ENCODE data around the gene LSM14B.
"Not testable (repeated sequence)": the region's sequence is repeated elsewhere in the genome, so short reads cannot be mapped to it uniquely, and the experiment has no call there.

Gene LSM14B

DNA sequence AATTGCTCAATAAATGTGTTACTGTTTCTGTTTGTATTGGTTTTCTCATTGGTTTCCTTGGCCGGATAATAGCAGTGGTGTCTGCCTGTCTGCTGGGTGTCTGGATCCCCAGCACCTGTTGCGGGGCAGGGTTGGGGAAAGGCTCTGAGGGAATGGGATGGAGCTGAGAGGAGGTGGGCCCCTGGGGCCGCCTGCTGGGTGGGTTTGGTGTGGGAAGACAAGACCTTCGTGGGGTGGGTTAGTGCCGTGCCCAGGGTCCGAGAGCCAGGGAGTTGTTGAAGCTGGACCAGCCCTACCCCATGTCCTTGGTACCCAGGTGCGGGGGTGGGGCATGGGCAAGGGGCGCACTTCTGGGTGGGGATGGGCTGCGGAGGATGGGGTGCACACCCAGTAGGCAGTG lies 25.3 kb downstream of the LSM14B start:
- DNase-seq: no peak

DNA sequence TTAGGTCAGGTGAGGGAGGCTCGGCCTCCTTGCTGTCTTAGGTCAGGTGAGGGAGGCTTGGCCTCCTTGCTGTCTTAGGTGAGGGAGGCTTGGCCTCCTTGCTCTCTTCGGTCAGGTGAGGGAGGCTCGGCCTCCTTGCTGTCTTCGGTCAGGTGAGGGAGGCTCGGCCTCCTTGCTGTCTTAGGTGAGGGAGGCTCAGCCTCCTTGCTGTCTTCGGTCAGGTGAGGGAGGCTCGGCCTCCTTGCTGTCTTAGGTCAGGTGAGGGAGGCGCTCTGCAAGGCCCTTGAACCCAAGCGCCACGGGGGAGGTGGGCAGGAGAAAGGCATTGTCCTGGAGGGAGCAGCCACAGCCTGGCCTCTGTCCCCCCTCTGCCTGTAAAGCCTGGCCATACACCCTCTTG lies 26.1 kb downstream of the LSM14B start:
- DNase-seq: not testable (repeated sequence)

DNA sequence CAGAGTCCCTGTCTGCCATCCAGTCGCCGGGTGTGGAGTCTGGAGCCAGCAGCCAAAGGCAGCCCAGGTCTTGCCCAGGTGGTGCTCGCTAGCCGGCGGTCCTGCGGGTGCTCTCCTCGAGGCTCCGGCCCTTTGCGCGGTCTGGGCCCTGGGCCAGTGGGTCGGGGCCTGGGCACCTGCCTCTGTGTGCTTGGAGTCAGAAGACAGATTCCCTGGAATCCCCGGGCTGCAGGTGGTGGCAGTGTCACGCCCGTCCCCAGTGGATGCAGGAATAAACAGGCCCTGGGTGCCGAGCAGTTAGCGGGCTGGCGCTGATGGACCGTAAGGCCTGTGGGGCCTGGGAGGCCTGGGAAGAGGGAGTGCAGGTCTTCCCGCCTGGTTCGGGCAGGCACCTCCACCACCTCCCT lies 26.6 kb downstream of the LSM14B start:
- DNase-seq: no peak

DNA sequence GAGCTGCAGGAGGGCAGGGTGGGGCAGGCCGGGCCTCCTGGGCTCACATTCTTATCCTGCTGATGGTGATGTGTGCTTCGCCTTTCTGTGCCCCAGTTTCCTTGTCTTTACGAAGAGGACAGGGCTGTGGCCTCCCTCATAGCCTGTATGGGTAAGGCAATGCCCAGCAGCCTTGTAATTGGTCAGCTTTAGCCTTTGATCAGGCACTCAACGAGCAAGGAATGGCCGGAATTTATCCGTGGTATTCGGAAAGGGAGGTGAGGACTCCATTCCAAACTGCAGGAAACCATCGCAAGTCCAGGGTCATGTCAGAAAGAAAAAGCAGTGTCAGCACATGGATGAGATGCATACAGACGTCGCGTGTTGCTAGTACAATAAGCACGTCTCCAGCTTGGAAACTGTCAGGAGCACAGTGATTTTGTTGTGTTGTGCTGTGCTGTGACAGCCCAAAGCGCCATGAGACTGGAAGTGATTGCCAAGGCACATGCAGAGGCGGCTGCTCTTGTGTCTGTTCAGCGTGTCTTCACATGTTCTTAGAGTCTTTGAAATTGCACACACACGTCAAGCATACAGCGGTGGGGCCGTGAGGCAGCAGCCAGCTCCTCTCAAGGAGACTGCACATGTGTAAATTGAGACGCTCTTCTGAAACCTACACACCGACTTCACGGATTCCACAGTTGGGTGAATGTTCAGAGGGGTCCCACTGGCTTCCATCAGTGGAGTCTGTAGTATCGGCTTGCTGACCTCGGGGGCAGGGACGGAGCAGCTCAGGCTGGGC lies 27.4 kb downstream of the LSM14B start:
- DNase-seq: no peak

DNA sequence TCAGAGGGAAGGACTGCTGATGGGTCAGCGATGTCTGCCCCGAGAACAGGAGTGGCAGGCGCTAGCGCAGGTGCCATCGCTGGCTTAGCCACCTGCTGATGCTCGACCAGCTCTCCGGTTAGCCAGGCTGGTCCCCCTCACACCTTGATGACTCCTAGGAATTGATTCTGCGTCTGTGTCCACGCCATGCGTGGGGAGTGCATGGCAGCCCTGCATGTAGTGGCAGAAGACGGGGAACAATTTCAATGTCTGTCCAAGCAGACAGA lies 28.0 kb downstream of the LSM14B start:
- DNase-seq: no peak

DNA sequence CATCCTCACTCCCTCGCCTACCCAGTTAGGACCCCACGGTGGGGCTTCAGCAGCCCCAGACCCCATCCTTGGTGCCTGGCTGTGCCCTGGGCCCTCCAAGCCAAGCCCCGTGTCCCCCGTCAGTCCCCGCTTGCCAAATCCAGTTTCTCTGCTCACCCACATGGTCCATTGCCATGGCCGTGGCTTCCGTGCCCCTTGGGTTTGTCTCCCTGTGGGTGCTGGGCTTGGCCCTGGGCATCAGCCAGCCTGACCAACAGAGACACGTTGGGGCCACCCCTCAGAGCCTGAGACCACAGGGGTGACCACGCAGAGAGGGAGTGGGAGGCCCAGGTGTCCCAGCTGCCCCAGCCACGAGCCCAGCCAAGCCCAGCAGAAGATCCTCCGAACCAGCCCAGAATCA lies 28.9 kb downstream of the LSM14B start:
- no peak for DNase-seq

DNA sequence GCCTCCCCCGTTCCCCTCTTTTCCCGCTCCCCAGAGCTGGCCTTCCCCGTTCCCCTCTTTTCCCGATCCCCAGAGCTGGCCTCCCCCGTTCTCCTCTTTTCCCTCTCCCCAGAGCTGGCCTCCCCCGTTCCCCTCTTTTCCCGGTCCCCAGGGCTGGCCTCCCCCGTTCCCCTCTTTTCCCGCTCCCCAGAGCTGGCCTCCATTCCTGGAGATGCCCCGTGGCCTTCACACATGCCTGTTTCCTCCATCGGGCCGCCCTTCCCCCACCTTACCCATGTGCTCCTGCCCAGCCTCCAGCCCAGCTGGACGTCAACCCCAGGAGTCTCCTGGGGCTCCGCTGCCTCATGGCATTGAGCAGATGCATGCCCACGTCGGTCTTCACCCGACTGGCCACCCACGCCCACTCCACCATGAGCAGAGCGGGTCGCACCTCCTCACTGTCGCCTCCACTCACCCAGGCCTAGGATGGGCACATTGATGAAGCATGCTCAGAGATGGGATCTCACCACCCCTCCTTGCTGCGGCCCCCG lies 29.6 kb downstream of the LSM14B start:
- DNase-seq: no peak

DNA sequence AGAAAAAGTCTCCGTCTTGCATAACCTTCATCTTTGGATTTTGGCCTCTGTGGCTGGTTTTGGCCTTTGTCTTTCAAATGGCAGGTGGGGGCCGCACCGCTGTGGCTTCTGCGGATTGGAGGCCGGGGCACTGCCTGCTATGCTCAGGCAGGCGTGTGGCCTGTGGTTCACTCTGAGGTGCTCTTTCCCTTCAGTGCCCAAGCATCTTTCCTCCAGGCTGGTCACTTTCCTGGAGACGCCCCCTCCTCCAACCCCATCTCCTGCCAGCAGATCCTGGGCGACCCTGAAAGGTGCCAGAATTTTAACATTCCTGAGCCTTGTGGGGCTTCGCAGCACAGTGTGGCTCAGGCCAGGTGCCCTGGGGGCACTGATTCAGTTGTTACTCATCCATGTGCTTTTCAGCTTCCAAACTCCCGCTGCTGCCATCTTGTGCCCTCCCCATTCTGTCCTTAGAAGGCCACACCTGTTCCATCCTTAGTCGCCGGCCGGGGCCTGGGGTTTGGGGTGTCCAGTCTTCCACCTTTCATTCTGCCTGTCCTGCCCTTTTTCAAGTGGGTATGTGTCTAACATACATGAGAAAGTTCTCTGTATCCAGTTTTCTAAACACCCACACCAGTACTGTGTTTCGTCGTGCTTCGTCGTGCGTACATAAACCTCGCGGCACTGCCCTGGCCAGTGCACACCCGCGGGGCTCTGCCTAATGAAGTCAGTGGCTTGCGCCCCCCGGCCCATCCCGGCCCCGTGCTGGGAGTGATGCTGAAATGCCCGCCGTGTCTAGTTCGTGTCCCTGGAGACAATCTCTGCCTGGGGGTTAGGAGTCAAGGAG lies 33.4 kb downstream of the LSM14B start:
- DNase-seq: no peak

DNA sequence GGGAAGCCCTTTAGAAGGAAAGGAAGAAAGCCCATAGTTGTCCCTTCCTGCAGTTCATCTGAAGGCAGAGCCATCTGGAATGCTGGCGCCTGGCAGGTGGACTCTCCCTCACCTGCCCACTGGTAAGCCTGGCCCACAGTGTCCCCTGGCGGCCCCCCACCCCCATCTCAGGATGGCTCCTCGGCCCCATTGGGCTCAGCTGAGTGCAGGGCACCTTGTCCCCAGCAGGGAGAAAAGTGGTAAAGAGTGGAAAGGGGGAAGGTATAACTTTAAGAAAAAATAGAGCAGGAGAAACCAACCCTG lies 33.9 kb downstream of the LSM14B start:
- DNase-seq: no peak

DNA sequence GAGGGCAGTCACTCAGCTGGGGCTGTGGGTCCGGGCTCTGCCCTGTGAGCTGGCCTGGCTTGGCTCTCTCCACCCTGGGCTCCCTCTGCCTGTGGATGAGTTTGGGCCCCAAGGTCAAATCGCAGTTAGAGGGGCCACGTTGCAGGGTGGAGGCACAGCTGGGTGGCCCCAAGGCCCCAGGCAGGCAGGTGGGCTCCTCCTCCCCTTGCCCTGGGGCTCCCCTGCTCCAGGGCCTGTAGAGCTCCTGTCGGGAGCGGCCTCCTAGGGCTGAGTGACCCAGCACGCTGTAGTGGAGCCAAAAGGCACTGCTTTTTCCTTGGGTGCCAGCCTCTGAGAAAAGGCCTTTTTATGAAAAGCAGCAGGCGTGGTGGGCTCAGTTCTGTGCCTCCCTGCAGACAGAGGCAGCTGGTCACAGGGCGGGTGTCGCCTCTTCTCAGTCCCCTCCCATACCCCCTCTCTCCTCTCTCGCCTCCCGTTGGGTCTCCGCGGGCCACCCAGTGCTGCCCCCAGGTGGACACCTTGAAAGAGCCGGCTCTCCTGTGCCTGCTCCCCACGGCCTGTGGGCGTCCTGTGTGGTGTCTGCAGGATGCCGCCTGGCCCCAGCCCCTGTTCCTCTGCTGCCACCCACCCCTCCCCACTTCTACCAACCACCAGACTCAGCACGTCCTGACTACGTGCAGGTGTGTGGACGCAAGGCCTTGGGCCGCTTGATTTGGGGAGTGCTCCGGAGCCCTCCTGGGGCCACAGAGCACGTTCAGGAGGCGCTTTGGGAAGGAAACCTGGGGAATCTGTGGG lies 34.5 kb downstream of the LSM14B start:
- peak; percentile 65 for DNase-seq

DNA sequence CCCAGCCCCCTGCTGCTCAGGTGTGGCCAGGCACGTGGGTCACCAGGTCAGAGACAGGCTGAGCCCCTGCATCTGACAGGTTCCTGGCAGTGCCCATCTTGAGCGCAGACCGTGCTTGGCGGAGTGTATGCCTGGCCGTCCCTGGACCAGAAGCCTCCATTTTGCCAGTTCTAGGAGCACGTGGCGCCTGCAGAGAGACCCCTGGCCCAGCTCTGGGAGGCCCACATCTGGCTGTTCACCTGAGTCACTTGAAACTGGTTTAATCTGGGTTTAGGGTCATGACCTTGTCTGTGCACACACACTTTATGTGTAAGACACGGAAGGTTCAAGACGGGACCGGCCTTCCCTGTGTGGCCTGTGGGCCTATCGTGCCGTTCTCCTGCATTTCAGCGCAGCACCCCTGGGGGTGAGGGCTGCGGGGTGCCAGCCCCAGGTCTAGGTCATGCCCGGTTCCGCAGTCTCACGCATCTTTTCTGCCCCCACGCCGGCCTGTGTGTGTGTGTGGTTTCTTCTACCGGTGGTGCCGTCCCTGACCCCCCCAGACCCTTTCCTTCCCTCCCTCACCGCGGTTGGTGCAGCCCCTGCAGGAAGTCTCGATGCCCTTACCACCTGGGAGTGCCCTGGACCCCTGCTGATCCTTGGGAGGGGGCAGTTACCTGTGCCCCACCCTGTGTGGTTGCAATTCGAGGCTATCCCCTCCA lies 35.3 kb downstream of the LSM14B start:
- no peak for DNase-seq

DNA sequence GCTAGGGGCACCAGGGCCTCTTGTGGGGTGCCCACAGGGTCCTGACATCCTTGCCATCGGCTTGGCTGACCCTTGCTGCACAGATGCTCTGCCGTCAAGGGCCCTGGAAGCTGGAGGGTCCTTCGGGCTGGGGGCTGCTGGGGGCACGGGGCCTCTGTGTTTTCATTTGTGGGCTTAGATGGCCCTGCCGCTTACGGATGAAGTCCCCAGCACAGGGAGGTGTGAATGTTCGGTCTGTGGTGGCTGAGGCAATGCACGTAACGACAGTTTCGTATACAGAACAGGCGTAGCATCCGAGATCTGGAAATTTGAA lies 35.8 kb downstream of the LSM14B start:
- DNase-seq: no peak

DNA sequence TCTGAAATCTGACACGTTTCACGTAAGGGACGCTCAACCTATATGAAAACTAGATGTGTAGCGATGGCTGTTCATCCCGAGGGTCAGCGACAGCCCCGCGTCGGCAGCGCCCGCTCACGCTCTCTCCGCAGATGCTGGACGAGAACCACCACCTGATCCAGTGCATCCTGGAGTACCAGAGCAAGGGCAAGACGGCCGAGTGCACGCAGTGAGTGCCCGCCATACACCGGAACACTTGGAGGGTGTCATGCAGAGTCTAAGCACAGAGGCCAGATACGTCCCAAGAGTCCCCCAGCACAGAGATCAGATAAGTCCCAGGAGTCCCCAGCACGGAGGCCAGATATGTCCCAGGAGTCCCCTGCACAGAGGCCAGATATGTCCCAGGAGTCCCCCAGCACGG lies 36.3 kb downstream of the LSM14B start:
- no peak for DNase-seq

DNA sequence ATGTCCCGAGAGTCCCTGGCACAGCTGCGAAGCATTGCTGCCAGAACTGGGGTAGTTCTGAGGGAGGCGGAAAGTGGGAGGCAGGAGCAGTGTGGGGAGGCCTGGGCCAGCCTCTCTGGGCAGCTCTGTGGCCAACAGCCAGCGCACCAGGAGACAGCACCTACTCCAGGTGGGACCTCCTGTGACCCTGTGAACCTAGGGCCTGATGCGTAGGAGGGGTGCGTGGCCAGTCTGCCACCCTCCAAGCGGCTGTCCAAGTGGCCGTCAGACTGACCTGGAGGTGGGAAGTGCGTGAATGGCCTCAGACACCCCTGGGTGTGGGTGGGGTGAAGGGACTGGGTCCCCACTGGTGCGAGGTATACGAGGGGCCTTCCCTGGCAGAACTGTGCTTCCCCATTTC lies 36.8 kb downstream of the LSM14B start:
- DNase-seq: no peak

DNA sequence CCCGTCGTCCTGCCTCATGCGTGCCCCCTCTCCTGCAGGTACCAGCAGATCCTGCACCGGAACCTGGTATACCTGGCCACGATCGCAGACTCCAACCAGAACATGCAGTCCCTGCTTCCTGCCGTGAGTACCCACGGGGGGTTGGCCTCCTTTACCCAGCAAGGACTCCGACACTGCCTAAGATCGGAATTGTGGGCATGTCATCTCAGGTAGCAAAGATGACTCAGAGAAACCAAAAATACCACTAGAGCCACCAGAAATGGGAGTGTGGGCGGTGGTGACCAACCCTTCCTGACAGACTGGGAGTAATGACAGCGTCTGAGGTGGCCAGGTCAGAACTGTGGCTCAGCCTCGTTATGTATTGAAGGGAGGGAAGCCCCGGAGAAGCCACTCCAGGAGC lies 37.6 kb downstream of the LSM14B start:
- DNase-seq: no peak

DNA sequence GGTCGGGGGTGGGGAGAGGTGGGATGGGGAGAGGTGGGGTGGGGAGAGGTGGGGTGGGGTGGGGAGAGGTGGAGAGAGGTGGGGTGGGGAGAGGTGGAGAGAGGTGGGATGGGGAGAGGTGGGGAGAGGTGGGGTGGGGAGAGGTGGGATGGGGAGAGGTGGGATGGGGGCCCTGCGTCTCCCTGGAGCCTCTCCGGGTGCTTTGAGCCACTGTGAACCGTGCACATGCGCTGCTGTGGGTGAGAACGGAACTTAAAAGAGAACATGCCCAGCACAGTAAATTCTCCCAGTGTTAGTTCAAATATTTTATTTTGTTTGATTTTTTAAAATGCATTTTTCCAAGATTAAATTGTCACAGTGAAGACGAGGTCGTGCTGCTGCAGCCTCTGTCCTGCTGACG lies 38.0 kb downstream of the LSM14B start:
- DNase-seq: no peak

DNA sequence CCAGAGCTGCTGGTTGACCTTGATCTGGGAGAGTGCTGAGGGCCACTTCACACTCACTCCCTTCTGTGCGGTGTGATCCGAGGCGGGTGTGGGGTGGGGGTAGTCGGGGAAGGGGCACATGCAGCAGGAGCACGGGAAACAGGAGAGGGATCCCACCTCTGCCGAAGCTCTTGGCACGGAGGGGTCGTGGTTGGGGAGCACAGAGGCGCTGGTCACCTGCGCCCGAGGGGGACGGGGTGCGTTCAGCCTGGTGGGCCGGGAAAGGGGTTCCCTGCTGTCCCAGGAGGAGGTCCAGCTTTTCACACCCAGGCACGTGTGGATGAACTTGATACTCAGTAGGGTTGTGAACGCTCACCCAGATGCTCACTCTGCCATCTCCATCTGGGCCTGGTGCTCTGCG lies 38.6 kb downstream of the LSM14B start:
- no peak for DNase-seq

DNA sequence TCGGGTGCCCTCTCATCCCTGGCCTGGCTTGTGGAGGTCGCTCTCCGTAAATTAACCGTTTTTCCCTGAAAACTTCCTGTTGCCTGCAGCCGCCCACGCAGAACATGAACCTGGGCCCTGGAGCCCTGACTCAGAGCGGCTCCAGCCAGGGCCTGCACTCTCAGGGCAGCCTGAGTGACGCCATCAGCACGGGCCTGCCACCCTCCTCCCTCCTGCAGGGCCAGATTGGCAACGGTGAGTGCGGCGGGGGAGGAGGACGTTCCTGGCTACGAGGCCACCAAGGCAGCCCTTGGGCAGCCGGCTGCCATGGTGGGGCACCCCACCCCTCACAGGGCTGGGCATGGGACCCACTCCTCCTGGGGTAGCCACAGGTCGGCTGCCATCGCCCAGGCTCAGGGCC lies 39.1 kb downstream of the LSM14B start:
- no peak for DNase-seq

DNA sequence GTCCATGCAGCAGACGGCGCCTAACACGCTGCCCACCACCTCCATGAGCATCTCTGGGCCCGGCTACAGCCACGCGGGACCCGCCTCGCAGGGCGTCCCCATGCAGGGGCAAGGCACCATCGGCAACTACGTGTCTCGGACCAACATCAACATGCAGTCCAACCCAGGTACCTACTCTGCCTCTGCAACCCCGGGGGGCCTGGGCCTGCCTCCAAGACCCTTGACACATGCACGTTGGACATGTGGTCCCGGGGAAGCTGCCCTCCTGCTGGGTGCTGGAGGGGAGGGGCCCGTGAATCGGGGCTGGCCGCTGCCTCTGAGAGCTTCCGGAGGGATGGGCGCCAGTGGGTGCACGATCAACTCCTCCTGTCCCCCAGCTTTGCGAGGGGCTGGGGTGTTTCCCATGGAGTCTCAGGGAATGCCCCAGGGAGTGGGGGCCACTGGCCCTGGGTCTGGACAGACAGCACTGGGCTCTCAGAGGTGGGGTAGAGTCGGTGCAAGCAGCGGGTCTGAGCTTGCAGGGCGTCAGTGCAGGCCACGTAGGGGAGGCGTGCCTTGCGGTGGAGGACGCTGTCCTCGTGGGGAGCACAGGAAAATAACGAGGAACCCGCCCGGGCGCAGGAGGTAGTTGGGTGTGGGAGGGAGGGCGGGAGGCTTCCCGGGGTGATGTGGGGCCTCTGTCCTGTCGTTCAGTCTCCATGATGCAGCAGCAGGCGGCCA lies 40.6 kb downstream of the LSM14B start:
- no peak for DNase-seq

DNA sequence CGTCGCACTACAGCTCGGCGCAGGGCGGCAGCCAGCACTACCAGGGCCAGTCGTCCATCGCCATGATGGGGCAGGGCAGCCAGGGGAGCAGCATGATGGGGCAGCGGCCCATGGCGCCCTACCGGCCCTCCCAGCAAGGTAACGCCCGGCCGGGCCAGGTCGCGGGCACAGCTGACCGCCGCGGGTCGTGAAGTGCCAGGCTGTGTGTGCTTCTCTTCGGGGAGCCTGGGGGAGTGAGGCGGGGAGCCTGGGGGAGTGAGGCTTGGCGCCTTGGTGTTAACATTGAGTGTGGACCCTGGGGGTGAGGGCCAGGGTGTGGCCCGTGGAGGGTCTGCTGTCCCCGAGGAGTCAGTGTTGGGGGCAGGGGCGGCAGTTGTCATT lies 41.2 kb downstream of the LSM14B start:
- no peak for DNase-seq

DNA sequence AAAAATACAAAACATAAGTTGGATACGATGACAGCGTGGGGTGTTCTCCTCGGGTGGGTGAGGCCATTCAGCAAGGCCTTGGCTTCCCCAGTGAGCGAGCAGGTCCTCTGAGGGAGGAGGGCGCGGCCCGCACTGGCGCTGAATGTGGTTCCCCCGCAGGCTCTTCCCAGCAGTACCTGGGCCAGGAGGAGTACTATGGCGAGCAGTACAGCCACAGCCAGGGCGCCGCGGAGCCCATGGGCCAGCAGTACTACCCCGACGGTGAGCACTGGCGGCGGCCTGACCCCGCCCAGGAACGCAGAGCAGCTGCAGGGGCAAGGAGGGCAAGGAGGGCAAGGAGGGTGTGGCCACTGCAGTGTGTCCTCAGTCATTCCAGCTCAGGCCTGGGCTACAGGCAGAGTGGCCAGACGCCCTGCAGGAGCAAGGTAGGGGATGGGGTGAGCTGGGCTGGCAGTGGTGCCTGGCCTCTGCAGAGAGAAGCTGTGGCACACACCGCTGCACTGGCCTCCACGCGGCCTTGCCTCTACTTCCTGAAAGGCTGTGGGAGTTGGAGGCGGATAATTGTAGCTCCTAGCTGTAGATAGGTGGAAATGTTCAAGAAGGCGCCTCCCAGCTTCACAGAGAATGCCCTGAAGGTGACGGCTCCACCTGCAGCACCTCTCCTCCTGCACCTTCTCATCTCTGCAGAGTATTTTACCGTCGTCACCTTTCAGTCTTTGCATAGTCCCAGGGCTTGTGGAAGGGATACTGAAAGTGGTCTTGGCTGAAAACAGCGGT lies 41.9 kb downstream of the LSM14B start:
- DNase-seq: no peak

Data from activated CD4-positive, alpha-beta T cell treated with anti-CD3 and anti-CD28 coated beads for 1 hour (primary cell).